ENCODE measurements around the gene PRM2. TPM values are rescaled to one million over a fixed set of nuclear protein-coding genes. Genes with fewer than 3 reads are reported as not detected.
A peak's percentile ranks its signal among the peaks of the same experiment; 100 is the strongest.

PRM2 gene
- total RNA-seq, 1 donor from 2014 or later = not detected

DNA sequence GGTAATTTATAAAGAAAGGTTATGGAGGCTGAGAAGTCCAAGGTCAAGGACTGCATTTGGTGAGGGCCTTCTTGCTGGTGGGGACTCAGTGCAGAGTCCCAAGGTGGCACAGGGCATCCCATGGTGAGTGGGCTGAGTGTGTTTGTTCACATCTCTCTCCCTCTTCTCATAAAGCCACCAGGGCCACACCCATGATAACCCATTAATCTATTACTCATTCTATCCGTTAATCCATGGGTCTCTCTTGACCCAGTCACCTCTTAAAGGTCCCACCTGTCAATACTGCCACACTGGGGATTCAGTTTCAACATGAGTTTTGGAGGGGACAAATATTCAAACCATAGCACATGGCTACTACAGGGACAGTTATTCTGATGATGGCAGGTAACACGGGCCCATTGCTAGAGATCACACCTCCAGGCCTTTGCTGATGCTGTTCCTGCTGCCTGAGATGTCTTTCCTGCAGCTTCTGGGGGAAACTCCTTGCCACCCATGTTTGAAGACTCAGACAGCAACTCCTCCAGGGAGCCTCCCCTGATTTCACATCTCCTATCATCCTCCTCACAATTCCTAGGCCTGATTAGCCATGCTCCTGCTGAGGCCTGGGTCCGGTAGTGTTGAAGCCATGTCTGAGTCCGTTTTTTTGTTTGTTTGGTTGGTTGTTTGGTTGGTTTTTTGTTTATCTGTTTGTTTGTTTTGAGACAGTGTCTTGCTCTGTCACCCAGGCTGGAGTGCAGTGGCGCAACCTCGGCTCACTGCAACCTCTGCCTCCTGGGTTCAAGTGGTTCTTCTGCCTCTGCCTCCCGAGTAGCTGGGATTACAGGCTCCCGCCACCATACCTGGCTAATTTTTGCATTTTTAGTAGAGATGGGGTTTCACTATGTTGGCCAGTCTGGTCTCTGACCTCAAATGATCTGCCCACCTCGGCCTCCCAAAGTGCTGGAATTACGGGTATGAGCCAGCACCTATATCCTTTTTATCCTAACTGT is 36.3 kb downstream of the PRM2 start:
- intact Hi-C loops (cut with micrococcal nuclease) = no loop called here
- peak overlapping the region; percentile 70 for H3K27ac Mint-ChIP-seq
- peaks cover 2% of the 10 kb centered on the region for H3K36me3 Mint-ChIP-seq (ENCODE audit: low read depth)
- no peak for DNase-seq (ENCODE audit: low spot score)
- no peaks in the 10 kb centered on the region for H3K9me3 Mint-ChIP-seq
- no peaks in the 10 kb centered on the region for H3K27me3 Mint-ChIP-seq (ENCODE audit: insufficient read depth)
- H3K4me1 Mint-ChIP-seq (ENCODE audit: low read depth) = peaks cover 37% of the 10 kb centered on the region
- peak overlapping the region; percentile 2 for H3K4me3 Mint-ChIP-seq

DNA sequence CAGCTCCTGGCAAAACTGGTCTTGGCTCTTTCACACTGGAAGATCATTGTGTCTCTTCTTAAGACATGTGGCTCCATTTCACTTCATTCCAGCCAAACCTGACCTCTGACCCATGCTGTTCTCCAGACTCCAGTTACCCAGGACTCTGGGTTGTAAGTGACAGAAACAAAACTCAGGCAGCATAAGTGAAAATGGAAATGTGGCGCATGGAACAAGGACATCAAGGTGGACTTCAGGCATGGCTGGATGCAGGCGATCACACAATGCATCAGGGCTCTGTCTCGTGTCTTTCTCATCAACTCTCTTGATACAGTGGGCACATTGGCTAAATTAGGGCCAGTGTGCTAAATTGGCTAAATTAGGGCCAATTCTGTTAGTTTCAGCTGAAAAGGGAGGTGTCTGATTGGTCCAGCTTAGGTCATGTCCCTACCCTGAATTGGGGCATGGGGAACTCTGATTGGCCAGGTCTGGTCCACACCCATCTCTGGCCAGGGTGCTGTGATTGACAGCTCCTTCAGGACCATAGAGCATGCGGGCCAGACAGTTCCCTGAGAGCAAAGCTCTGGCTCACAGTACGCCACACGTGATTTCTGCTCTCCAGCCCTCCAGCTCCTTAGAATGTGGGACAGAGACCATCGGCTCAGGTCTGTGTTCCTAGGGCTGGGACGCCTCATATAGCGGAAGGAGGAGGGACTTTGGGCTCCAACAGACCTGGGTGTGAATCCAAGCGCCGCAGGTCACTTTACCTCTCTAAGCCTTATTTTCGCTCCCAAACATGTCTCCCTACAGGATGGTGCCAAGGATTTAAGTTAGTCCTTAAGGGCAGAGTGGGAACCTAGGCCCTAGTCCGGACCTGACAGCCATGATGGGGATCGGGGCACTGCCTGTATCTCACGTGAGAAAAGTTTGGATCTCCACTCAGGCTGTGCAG is 37.7 kb downstream of the PRM2 start:
- peaks cover 2% of the 10 kb centered on the region for H3K36me3 Mint-ChIP-seq (ENCODE audit: low read depth)
- no peaks in the 10 kb centered on the region for H3K9me3 Mint-ChIP-seq
- no peak overlapping the region for H3K4me3 Mint-ChIP-seq
- no peak for DNase-seq (ENCODE audit: low spot score)
- intact Hi-C loops (cut with micrococcal nuclease) = no loop called here
- H3K27me3 Mint-ChIP-seq (ENCODE audit: insufficient read depth) = no peaks in the 10 kb centered on the region
- peaks cover 48% of the 10 kb centered on the region for H3K4me1 Mint-ChIP-seq (ENCODE audit: low read depth)
- peak overlapping the region; percentile 32 for H3K27ac Mint-ChIP-seq

DNA sequence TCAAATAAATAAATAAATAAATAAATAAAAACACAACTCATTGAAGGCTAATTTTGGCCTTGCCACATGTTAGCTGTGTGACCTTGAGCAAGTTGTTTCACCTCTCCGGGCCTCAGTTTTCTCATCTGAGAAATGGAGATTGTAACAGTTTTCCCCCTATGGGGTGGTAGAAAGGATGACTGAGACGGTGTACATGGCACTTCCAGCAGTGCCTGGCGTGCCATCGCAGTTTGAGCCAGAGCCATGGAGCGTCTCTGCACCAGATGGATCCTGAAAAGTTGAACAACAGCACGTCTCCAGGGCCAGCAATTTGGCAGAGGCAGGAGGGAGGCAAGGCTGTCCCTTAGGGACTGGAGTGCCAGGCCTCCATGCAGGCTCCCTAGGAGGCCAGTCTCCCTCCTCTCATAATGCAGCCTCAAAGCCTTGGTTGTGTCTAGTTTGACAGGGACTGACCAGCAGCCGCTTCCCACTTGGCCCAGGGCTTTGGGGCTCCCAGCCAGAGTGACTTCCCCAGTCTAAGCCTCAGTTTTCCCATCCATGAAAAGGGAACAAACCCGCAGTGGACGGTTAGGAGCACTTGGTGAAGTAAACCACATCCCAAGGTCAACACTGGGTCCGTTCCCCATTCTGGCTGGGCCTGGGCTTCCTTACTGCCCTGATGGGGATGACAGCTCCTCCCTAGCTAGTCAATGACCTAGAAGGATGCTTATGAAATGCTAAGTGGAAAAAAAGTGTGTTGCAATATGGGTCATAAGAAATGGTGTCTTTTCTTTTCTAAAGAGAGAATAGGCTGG is 39.6 kb downstream of the PRM2 start:
- no peak for DNase-seq (ENCODE audit: low spot score)
- intact Hi-C loops (cut with micrococcal nuclease) = no loop called here
- Mint-ChIP-seq H3K9me3 (no peaks in the 10 kb centered on the region), H3K36me3 (ENCODE audit: low read depth) (peaks cover 2% of the 10 kb centered on the region), H3K27me3 (ENCODE audit: insufficient read depth) (no peaks in the 10 kb centered on the region), H3K27ac (peak overlapping the region; percentile 49), H3K4me3 (no peak overlapping the region), H3K4me1 (ENCODE audit: low read depth) (peaks cover 62% of the 10 kb centered on the region)

DNA sequence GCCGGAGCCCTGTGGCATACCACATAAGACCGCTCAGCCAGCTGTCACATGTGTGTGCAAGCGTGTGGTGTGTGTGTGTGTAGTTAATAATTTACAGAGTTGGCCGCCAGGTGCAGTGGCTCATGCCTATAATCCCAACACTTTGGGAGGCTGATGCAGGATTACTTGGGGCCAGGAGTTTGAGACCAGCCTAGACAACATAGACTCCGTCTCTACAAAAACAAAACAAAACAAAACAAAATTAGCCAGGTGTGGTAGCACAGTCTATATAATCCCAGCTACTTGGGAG is 40.6 kb downstream of the PRM2 start:
- H3K36me3 Mint-ChIP-seq (ENCODE audit: low read depth) = peaks cover 2% of the 10 kb centered on the region
- H3K9me3 Mint-ChIP-seq = no peaks in the 10 kb centered on the region
- intact Hi-C loops (cut with micrococcal nuclease) = no loop called here
- no peaks in the 10 kb centered on the region for H3K27me3 Mint-ChIP-seq (ENCODE audit: insufficient read depth)
- H3K27ac Mint-ChIP-seq = peak overlapping the region; percentile 56
- no peak for DNase-seq (ENCODE audit: low spot score)
- no peak overlapping the region for H3K4me3 Mint-ChIP-seq
- peaks cover 72% of the 10 kb centered on the region for H3K4me1 Mint-ChIP-seq (ENCODE audit: low read depth)

DNA sequence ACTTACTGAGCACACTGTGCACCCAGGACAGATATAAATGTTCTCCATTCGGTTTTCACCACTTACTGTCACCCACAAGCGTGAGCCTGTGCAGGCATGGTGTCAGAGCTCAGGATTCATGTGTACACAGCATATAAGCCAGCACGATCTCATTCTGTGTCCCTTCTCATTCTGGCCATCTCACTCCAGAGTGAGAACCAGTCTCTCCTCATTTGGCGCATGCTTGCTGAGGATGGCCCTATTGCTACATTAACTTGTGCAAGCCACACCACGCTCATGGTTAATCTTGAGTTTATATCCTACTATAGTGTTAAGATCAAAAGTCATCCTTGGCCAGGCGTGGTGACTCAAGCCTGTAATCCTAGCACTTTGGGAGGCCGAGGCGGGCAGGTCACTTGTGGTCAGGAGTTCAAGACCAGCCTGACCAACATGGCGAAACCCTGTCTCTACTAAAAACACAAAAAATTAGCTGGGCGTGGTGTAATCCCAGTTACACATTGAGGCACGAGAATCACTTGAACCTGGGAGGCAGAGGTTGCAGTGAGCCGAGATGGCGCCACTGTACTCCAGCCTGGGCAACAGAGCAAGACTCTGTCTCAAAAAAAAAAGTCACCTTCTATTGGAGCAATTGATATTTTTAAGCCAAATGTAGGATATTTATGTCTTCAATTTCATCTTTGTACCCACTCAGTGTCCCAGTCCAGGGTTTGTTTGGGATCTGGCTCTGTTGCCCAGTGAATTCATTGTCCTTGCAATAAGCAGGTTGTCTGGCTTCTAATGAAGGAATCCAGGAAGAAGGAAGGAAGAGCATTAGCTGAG is 41.2 kb downstream of the PRM2 start:
- intact Hi-C loops (cut with micrococcal nuclease) = loop anchor here (1.0 to 5.0 kb wide), 4 partner anchors 119 to 347 kb away; no protein-coding TSS in a partner anchor

DNA sequence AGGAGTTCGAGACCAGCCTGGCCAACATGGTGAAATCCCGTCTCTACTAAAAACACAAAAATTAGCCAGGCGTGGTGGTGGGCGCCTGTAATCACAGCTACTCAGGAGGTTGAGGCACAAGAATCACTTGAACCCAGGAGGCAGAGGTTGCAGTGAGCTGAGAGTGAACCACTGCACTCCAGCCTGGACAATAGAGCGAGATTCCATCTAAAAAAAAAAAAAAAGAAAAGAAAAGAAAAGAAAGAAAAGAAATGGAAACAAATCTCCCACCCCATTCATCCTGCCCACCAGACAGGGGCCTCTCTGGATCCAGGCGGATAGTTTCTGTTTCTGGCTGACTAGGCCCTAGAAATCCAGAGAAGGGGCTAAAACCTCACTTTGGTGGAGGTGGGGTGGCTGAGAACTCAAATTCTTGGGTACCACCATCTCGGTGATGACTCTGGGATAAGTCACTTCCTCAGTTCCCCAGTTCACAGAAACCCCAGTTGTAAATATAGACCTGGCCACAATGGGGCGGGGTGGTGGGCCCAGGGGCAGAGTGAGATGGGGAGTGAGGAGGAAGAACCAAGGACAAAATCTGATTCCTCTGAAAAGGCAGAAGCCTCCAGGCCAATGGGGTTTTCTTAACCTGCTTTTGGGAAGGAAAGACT is 42.4 kb downstream of the PRM2 start:
- intact Hi-C loops (cut with micrococcal nuclease) = loop anchor here (1.0 to 5.0 kb wide), 9 partner anchors 9 to 348 kb away; no protein-coding TSS in a partner anchor

More for the DNA sequence above, 41.2 kb downstream of the PRM2 start:
- DNase-seq (ENCODE audit: low spot score) = no peak
- H3K36me3 Mint-ChIP-seq (ENCODE audit: low read depth) = peaks cover 2% of the 10 kb centered on the region
- peaks cover 77% of the 10 kb centered on the region for H3K4me1 Mint-ChIP-seq (ENCODE audit: low read depth)
- H3K27ac Mint-ChIP-seq = peak overlapping the region; percentile 56
- H3K4me3 Mint-ChIP-seq = peak overlapping the region; percentile 0
- H3K9me3 Mint-ChIP-seq = no peaks in the 10 kb centered on the region
- no peaks in the 10 kb centered on the region for H3K27me3 Mint-ChIP-seq (ENCODE audit: insufficient read depth)

DNA sequence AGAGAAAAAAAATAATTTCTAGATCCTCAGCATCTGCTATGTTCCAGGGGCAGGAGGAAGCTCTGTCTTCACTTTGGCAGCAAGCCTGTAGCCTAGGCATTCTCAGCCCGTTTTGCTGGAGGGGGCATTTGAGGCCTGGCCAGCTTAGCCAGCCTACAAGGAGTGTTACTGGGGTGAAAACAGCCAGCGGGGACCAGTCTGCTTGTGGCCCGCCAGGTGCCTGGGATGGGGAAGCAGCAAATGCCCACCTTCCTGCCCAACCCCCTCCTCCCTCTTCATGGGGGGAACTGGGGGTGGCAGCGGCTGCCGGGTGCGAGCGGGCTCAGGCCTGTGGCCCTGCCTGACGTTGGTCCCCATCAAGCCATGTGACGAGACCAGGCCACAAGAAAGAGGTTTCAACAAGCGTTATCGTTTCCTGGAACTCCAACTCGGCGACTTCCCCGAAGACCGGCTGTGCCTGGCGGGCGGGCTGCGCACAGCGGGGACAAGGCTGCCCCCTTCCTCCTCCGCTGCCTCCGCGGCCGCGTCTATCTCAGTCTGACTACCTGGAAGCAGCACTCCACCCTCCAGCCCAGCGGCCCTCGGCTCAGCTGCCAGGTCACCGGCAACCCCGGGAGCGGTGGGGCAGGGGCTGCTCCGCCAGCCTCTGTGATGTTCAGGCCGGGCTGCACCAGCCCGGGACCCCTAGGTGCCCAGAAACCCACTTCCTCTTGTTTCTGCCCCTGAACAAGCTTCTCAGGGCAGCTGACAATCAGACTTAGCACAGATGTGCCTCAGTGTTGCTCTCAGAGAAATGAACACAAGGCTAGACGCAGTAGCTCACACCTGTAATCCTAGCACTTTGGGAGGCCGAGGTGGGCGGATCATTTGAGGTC is 43.2 kb downstream of the PRM2 start:
- Mint-ChIP-seq H3K27ac (peak overlapping the region; percentile 95), H3K9me3 (no peaks in the 10 kb centered on the region), H3K4me3 (peak overlapping the region; percentile 59), H3K4me1 (ENCODE audit: low read depth) (peaks cover 89% of the 10 kb centered on the region), H3K27me3 (ENCODE audit: insufficient read depth) (no peaks in the 10 kb centered on the region), H3K36me3 (ENCODE audit: low read depth) (no peaks in the 10 kb centered on the region)
- DNase-seq (ENCODE audit: low spot score) = peak; percentile 91
- intact Hi-C loops (cut with micrococcal nuclease) = loop anchor here (1.0 to 5.0 kb wide), 6 partner anchors 8 to 349 kb away; no protein-coding TSS in a partner anchor

More for the DNA sequence above, 42.4 kb downstream of the PRM2 start:
- peak overlapping the region; percentile 95 for H3K27ac Mint-ChIP-seq
- H3K36me3 Mint-ChIP-seq (ENCODE audit: low read depth) = peaks cover 2% of the 10 kb centered on the region
- peak; percentile 69 for DNase-seq (ENCODE audit: low spot score)
- peak overlapping the region; percentile 59 for H3K4me3 Mint-ChIP-seq
- H3K4me1 Mint-ChIP-seq (ENCODE audit: low read depth) = peaks cover 90% of the 10 kb centered on the region
- no peaks in the 10 kb centered on the region for H3K27me3 Mint-ChIP-seq (ENCODE audit: insufficient read depth)
- H3K9me3 Mint-ChIP-seq = no peaks in the 10 kb centered on the region

DNA sequence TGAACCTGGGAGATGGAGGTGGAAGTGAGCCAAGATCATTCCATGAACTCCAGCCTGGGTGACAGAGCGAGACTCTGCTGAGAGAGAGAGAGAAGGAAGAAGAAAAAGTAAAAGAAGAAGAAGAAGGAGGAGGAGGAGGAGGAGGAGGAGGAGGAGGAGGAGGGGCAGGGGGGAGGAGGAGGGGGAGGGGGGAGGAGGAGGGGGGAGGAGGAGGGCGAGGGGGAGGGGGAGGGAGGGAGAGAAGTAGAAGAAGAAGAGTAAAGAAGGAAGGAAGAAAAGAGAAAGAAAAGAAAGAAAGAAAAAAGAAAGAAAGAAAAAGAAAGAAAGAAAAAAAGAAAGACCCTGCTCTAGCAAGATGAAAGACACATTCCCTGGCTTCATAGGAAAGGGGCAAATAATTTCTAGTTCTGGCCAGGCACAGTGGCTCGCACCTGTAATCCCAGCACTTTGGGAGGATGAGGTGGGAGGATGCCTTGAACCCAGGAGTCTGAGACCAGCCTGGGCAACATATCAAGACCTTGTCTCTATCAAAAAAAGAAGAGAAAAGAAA is 43.9 kb downstream of the PRM2 start:
- intact Hi-C loops (cut with micrococcal nuclease) = loop anchor here (5.0 kb wide), 1 partner anchor 350 kb away; no protein-coding TSS in a partner anchor
- H3K27me3 Mint-ChIP-seq (ENCODE audit: insufficient read depth) = no peaks in the 10 kb centered on the region
- no peaks in the 10 kb centered on the region for H3K36me3 Mint-ChIP-seq (ENCODE audit: low read depth)
- peak overlapping the region; percentile 95 for H3K27ac Mint-ChIP-seq
- H3K4me3 Mint-ChIP-seq = peak overlapping the region; percentile 64
- H3K4me1 Mint-ChIP-seq (ENCODE audit: low read depth) = peaks cover 82% of the 10 kb centered on the region
- DNase-seq (ENCODE audit: low spot score) = no peak
- H3K9me3 Mint-ChIP-seq = no peaks in the 10 kb centered on the region

DNA sequence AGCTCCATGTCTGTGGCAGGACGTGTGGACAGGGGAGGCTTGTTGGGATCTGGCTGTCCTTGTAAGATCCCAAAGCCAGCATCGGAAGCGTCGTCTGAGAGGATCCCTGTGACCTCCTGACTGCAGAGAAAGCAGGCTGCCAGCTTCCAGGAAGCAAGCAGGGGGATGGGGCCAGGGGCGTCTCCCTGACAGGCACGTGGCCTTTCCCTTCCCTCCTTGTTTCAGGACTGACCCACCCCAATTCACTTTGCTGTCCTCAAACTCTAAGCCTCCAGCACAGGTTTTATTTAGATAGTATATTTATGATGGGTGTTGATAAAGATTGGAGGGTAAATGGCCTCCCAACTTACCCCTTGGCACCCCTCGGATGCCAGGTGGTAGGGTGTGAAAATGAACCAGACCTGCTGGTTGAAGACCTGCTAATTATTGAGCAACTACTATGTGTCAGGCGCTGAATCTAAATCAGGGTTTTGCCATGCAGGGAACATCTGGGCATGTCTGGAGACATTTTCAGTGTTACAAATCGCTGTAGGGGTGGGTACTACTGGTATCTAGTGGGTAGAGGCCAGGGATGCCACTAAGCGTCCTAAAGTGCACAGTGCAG is 44.8 kb downstream of the PRM2 start:
- intact Hi-C loops (cut with micrococcal nuclease) = loop anchor here (5.0 kb wide), 1 partner anchor 351 kb away; no protein-coding TSS in a partner anchor
- H3K27me3 Mint-ChIP-seq (ENCODE audit: insufficient read depth) = no peaks in the 10 kb centered on the region
- H3K27ac Mint-ChIP-seq = peak overlapping the region; percentile 87
- H3K36me3 Mint-ChIP-seq (ENCODE audit: low read depth) = no peaks in the 10 kb centered on the region
- peak overlapping the region; percentile 64 for H3K4me3 Mint-ChIP-seq
- peaks cover 74% of the 10 kb centered on the region for H3K4me1 Mint-ChIP-seq (ENCODE audit: low read depth)
- no peaks in the 10 kb centered on the region for H3K9me3 Mint-ChIP-seq
- DNase-seq (ENCODE audit: low spot score) = no peak

DNA sequence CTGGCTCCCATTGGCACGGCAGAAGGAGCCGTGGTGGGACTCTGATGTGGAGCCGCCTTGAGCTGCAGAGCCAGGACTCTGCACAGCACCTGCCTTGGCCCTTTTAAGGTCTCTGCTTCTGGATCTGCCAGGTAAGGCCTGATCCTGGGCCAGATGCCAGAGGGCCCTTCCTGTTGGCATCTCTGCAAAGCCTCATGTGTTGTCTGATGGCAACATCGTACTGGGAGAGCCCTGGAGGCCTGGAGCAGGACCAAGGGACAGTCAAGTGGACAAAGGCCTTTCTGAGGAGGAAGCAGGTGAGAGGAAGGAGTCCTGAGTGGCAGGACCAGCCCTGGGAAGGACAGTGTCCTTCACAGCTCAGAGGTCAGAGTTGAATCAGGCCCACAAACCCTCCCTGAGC is 46.4 kb downstream of the PRM2 start:
- intact Hi-C loops (cut with micrococcal nuclease) = loop anchor here (5.0 to 10.0 kb wide), 3 partner anchors 352 to 687 kb away; partner anchors contain the start of genes CIITA and GSPT1
- no peaks in the 10 kb centered on the region for H3K27me3 Mint-ChIP-seq (ENCODE audit: insufficient read depth)
- peak overlapping the region; percentile 57 for H3K27ac Mint-ChIP-seq
- no peaks in the 10 kb centered on the region for H3K36me3 Mint-ChIP-seq (ENCODE audit: low read depth)
- peaks cover 78% of the 10 kb centered on the region for H3K4me1 Mint-ChIP-seq (ENCODE audit: low read depth)
- H3K4me3 Mint-ChIP-seq = no peak overlapping the region
- H3K9me3 Mint-ChIP-seq = no peaks in the 10 kb centered on the region
- DNase-seq (ENCODE audit: low spot score) = no peak
